RPMI8226 (cell line): ENCODE results near the gene AKAP8L.
"Not testable (repeated sequence)": the region's sequence is repeated elsewhere in the genome, so short reads cannot be mapped to it uniquely, and the experiment has no call there.

Experiments used
- DNase-seq: peaks from one replicate; pipeline ENCODE4 v3.0.0-alpha.2; 2015

Gene AKAP8L

DNA sequence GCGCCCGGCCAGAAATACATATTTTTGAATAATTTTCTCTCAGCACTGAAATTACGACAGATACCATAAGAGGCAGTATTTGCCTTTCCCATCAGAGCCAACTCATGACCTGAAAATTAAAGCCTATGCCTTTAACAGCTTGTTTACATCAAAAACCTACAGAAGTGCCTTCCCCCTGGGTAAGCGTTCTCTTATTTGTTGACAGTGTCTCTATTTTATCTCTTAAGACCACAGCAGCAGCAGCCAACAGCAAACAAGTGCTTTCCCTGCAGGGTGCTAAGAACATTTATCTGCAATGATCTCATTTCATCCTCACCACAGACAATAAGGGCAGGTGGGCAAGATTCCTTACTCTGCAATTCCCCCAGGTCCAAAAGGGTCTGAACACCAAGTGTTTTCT is 6.0 kb downstream of the AKAP8L start:
- no peak for DNase-seq

DNA sequence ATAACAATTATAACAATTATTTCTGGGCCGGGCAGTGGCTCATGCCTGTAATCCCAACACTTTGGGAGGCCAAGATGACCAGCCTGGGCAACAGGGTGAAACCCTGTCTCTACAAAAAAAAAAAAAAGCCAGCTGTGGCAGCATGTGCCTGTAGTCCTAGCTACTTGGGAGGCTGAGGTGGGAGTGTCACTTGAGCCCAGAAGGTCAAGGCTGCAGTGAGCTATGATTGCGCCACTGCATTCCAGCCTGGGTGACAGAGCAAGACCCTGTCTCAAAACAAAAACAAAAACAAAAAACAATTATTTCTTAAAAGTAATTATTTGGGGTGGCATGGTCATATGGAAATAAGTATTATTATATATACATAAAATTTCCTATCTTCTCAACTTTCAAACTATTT is 7.4 kb downstream of the AKAP8L start:
- not testable (repeated sequence) for DNase-seq

DNA sequence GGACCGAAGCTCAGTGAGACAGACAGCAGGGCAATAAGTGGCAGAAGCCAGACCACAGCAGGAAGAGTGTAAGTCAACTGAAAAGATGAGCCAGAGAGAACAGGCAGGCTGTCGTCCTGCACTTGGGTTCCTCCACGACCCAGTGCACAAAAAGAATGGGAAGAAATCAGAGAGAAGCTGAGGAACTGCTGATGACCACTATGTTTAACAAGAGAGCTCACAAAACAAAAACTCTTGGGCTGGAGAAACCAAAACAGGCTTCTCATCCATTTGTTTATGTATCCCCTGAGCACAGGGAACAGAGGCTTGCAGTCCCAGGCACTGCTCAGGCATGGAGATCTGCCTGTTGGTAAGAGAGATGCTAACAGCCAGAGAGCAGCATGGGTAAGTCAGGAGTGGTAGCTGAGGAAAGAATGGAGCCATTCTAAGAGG is 14.0 kb downstream of the AKAP8L start:
- no peak for DNase-seq

DNA sequence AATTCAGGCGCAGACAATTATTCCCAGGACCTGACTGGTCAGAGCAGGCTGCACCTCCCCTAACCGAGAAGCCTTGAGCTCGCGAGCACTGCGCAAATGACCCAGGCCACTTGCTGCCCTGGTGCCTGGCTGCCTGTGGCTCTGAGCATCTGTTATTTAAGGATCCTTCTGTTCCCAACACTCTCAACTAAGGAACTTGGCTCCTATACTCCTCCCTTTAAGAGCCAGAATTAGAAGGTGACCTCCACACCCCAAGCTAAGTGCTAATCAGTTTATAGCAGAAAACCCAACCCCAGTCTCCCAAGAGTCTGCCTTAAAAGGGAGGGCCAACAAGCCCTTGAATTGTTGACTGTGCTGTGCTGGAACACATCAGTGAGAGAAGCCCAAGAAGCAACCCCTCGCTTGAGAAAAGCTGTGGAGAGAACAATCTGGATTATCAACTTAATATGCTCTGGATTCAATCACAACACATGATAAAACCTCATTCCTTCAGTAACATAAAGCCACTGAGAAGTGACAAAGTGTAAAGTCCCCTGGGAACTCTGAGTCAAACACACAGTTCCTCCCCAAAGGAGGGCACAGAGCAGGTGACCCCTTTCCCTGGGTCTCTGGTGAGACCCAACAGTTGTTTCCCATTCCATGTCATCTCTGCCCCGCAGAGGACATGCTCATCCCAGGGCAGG is 14.6 kb downstream of the AKAP8L start:
- no peak for DNase-seq

DNA sequence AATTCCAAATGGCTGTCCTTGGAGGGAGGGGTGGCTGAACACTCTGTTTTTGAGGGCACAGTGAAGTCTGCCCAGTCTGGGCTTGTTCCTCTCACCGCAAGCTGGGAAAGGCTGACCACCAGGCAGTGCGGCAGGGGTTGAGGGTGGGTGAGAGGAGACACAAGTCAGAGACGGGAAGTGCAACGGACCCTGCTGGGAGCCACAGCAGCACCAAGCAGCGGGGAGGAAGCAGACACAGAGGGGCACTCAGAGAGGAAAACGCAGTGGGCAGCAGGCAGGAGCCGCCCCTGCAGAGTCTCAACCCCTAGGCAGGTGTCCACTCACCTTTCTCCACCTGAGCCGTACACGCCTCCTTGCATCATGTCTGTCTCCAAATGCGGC is 15.6 kb downstream of the AKAP8L start:
- no peak for DNase-seq

DNA sequence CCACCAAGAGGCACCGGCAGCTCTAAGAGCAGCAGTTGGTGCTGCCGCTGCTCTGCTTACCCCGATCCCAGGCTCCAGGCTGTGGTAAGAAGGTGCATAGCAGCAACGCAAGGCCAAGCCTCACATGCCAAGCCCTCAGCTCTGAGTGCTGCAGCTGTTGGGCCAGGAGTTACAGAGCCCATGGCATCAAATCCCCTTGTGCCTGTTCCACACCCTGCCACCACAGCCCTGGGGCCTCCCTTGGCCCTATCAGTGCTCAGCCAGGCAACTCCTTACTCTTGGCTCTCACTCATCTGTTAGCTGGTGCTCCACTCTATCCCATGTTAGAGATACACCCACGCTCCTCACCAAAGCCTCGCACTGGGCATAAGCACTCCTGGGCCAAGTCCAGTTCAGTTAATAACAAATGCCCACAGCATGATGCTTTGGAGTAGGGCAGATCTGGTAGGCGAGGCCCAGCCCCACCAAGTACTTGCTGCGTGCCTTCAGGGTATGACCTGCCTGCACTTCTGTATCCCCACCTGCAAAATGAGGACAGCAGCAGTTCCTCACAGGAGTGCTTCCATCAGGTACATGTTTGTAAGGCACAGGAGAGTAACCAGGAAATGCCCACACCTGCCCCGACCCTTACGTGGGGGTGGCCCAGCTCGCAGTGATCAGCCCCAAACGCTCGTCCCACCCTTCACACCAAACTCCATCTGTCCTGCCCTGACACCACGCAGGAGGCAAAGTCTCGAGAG is 16.2 kb downstream of the AKAP8L start:
- DNase-seq, result no peak

DNA sequence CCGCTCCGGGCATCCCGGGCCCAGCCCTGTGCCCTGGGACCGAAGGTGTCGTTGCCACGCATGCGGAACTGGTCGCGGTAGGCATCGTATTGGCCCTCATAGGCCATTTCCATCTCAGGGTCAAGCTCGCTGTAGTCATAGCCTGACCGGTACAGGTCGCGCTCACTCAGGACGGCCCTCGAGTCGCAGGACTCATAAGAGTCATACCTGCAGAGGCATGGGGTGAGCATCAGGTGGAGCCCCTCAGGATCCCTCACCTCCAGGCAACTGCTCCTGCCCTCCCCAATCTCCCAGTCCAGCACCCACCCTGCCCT is 17.4 kb downstream of the AKAP8L start:
- no peak for DNase-seq

DNA sequence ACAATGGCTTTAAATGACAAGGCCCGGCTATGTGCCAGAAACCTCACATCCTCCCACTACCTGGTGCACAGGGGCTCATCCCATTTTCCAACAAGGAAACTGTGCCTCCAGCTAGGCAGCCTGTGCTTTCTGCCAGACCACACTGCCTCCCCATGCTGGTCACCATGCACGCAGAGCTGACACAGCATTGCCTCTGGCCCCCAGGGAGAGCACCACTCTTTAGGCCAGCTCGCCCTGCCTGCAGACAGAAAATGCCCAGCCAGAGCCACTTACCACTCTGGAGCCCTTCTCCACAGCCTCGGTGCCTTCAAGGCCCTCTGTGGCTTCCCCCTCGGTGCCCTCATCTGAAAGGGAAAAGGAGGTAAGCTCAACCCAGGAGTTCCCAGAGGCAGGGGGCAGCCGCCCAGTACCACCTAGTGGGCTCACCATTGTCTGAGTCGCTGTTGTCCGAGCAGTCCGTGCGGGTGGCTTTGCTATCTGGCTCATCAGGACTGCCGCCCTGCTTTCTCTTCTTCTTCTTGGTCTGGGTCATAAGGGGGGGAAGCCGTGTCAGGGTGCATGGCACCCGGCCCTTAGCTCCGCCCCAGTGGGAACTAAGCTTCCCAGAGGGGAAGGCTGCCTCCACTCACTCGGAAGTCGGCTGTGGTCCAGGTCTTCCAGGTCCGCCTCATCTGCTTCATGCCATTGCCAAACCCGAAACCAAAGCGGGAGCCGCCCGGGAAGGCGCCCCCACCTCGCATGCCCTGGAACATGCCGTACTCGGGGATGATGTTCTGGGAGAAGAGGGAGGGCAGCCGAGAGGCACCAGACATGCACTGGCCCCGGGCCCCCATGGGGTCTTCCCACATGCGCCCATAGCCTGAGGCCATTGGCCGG is 18.0 kb downstream of the AKAP8L start:
- no peak for DNase-seq

DNA sequence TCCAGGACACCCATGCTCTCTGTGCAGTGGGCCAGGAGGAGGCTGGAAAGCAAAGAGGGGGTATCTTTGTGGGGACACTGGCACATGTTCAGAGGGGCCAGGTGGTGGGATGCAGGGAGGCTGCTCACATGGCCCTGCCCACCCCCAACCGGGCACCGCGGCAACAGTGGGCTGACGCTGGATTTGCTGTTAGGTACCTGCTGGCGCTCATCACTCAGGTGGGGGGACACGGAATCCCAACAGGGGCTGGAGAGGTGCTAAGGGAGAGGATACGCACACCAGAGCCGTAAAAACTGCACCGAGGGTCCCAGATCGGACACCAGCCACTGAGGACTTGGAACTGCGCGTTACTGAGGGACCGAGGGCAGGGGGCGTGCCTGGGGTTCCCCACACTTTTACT is 19.2 kb downstream of the AKAP8L start:
- no peak for DNase-seq

DNA sequence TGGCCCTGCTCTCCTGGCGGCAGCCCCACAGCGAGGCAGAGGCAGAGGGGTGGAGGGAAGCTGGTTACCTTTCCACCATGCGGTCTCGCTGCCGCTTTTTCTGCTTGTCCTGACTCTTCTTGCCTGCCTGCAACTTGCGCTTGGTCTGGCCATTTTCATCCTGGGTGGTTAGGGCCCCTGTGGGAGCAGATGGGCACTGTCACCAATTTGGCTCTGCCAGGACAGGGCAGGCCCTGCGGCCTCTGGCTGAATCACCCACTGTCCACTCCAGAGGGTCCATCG is 19.6 kb downstream of the AKAP8L start:
- DNase-seq, result no peak

DNA sequence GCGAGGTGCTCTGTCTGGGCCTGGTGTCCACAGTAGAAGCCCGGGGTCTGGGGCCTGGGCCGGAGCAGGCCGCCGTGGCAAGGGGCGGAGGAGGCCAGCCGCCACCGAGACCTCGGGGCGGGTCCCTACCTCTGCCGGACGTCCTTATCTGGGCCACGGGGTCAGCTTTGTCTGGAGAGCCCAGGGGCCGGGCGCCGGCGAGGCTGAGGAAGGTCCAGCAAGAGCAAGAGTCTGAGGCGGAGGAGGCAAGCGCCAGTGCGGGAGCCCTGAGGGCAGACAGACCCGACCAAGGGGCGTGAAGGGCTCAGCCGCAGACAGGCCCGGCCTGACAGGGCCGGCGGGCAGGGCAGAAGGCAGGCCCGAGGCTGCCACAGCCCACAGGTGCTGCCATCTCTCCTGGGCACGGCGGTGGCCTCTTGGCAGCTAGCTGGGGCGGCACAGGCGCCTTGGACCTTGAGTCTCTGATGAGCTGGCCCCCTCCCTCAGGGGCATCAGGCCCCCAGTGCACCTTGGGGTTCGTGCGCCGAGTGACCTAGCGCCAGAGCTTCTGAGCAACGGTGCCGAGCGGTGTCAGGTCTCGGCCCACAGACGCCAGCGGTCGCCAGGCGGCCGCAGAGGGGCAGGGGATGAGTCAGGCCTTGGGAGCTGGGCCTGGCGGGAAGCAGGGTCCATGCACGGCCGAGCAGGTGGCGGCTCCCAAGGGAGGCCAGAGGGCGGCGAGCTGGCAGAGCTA is 20.1 kb downstream of the AKAP8L start:
- no peak for DNase-seq

DNA sequence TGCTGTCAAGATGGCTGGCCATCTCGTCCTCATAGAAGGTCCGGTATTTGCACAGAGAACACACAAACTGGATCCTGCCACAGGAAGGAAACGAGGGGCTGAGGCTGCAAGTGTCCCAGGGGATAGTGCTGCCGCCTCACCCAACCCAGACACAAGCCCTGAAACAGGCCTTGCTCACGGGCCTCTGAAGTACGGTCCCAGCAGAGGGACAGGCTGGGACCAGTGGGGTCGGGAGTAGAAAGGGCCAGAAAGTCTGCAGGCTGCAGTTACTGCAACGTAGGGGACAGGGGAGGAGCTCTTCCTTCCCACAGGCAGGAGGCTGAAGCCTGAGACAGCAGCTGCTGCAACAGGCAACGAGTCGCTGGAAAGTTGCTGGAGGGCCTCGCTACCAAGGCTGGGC is 21.0 kb downstream of the AKAP8L start:
- DNase-seq, result no peak

DNA sequence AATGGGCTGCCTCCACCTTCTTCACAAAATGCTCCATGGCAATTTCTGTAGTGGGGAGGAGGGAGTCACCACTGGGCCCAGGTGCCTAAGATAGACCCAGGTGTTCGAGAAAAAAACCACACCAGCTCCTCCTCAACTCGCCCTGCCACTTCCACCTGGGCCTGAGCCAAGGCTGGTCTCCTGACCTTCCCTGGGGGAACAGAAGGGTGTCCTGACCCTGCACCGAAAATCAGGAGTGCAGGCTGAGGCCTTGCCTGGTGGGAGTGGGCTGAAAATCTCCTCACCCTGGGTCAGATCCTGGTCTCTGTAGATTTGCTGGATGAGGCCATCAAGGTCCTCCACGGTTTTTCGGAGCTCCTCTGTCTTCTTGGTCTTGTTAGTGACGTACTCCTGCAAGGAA is 21.6 kb downstream of the AKAP8L start:
- no peak for DNase-seq

DNA sequence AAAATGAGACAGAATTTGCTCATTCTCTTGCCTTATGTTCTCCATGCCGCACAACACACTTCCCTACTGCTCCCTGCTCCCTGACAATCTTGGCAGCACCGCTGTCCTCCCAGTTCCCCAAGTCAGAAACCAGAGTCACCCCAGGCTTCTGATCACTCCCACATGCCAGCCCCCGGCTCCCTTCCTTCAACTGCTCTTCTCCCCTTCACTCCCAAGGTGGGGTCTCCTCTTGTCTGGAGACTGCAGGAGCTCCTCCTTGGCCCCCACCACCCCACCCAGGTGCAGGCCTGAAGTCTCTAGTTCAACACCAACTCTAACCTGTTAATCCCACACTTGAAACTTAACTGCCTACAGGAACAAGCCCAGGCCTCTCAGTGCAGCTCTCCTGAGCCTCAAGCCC is 22.4 kb downstream of the AKAP8L start:
- DNase-seq, result no peak

DNA sequence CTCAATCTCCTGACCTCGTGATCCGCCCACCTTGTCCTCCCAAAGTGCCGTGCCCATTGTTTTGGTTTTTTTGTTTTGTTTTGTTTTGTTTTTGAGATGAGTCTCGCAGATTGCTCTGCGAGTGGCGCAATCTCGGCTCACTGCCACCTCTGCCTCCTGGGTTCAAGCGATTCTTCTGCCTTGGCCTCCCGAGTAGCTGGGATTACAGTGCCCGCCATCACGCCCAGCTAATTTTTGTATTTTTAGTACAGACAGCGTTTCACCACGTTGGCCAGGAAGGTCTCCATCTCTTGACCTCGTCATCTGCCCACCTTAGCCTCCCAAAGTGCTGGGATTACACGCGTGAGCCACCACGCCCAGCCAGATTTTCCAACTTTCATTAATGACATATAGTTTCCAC is 23.5 kb downstream of the AKAP8L start:
- DNase-seq, result not testable (repeated sequence)

DNA sequence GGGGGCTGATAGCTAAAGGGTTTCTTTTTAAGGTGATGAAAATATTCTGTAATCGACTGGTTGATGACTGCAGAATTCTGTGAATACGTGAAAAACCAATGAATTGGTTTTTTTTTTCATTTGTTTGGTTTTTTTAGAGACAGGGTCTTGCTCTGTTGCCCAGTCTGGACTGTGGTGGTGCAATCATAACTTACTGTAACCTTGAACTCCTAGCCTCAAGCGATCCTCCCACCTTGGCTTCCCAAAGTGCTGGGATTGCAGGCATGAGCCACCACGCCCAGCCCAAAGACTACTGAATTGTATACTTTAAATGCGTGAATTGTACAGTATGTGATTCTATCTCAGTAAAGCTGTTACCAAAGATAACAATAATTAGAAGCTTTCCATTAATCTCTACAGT is 24.4 kb downstream of the AKAP8L start:
- no peak for DNase-seq

DNA sequence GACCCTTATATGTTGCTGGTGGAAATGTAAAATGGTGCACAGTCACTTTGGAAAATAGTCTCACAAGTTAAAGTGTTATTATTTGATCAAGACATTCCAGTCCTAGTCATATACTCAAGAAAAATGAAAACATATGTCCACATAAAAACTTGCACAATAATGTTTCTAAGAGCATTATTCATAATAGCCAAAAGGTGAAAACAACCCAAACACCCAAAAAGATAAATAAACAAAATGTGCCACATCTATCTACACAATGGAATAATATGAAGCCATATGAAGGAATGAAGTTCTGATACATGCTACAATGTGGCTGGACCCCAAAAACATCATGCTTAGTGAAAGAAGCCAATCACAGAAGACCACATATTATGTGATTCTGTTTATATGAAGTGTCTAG is 24.8 kb downstream of the AKAP8L start:
- DNase-seq, result no peak

DNA sequence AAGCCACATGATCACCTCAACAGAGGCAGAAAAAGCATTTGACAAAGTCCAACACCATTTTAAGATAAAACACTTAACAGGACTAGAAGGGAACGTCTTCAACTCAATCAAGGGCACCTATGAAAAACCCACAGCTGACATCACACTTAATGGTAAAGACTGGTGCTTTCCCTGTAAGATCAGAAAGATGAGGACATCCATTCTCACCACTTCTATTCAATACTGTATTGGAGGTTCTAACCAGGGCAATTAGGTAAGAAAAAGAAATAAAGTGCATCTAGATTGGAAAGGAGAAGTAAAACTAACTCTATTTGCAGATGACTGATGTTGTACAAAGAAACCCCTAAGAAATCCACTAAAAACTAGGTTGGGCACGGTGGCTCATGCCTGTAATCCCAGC is 28.0 kb downstream of the AKAP8L start:
- DNase-seq, result no peak

DNA sequence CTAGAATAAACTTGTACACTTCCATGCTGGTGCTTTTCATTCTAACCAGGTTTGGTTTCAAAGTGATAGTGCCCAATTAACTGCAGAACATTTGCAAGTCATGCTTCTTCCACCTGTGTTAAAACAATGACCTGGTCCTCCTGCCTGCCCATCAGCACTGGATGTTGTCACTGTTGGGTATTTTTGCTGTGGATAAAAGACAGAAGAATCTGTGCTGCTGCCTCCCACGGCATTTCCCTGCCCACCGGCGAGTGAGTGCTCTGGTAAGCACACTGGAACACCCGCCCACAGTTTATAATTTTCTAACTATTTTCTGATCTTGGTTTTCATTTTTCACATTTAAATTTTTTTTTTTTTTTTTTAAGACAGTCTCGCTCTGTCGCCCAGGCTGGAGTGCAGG is 36.9 kb downstream of the AKAP8L start:
- no peak for DNase-seq

DNA sequence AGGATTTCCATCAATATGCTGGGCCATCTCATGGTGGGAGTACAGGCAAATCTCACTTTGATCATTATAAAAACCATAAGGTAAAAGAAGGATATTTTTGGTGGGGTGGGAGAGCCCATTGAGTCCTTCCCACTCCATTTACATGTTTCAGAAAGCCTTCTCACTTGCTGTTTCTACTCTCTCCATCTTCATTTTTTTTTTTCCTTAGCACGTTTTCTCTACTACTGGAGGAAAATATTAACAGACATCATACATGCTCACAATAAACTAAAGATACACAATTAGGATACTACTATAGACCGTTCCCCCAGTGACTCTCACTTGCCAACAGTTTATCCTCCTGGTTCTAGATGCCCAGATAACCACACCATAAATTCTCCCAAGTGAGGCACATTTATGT is 37.4 kb downstream of the AKAP8L start:
- no peak for DNase-seq

DNA sequence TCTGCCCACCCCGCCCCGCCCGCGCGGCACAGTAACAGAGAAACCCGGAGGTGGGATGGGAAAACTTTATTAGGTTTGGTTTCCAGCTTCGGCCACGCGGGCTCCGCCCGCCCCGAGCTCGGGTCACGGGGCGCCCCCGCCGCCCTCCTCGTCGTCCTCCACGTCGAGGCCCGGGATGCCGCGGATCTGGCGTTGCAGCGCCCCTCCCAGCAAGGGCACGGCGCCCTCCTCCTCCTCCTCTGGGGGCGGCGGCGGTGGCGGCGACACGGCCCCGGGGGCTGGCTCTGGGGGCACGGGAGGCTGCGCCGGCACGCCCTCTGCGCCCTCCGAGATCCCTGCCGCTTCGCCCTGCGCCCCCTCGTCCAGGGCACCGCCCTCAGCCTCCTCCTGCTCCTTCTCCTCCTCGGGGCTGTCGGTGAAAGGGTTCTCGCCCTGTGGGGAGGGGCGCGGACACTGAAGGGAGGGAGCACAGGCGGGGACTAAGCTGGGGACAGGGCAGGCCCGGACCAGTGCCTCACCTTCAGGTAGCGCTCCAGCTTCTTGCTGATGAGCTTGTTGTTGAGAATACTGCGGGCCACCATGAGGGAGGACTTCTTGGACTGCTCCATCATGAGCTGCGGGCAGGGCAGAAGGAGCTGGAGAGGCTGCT is 38.7 kb downstream of the AKAP8L start:
- peak; percentile 81 for DNase-seq

DNA sequence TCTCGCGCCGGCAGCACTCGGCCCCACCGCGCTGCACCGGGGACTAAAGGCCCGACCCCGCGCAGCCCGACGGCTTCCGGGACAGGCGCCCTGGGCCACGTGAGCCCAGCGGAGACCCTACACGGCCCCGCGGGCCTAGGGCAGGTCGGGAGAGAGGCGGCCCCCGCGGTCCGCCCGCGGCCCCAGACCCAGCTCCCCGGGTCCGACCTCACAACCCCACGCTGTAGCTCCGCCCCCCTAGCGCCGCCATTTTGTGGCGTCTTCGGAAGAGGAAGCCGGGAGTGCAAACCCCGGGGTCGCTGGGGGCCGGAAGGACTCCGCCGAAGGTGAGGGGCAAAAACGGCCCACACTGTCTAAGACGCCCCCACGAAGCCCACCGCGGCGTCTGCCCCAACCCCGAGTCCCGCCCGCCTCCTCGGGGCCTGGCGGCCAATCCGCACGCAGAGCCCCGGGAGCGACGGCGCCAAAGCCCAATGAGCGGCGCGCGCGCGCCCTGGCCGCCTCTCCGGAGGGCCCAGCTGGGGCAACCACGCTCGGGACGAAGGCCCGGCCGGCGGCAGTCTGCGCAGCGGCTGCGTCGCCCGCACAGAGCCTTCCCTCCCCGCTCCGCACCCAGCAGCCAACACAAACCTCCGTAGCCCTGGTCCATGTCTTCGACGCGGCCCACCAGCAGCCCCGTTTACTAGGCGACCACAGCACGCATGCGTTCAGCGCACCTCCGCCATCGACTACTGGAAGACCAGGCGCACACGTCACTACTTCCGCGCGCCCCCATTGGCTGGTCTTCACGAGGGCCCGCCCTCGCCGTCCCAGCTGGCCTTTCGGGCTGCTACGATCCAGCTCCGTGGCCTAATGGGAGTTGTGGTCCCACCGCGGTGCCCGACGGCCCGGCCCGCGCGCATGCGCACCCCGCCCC is 39.4 kb downstream of the AKAP8L start, which contains the start of gene AKAP8:
Gene AKAP8 (minus strand): TSS at position 705 of the 916 bp plus-strand sequence. CDS start 56 bp downstream, at position 649.
- peak; percentile 99 for DNase-seq
